Neural cell (in vitro differentiated cells): ENCODE measurements around the gene TESMIN. TPM values are rescaled to one million over a fixed set of nuclear protein-coding genes. Genes with fewer than 3 reads are reported as not detected.

ENCODE experiments used
- H2AFZ ChIP-seq: fragments of 200-600, 300-800 bp; sonication (generic), shearing (Covaris generic); 2 replicates; pipeline ENCODE4 v1.6.0; 2014; ENCODE audit warnings: low read depth, mild to moderate bottlenecking, antibody characterized with exemption, low read length, moderate library complexity
- H3F3A ChIP-seq: fragments of 200-600 bp; shearing (Covaris generic); 2 replicates; pipeline ENCODE4 v1.6.1; 2016; ENCODE audit warnings: mild to moderate bottlenecking, moderate library complexity, mixed read lengths, antibody characterized with exemption, low read length; ENCODE audit not compliant: insufficient read depth, poor library complexity, severe bottlenecking
- H3K27ac ChIP-seq: fragments of 200-600, 300-800 bp; sonication (generic), shearing (Covaris generic); 2 replicates; pipeline ENCODE4 v1.5.1; 2014; ENCODE audit warnings: mild to moderate bottlenecking, low read length, moderate library complexity
- H3K27me3 ChIP-seq: fragments of 300-800, 200-600 bp; sonication (generic), shearing (Covaris generic); 2 replicates; pipeline ENCODE4 v1.6.0; 2014; ENCODE audit warnings: mild to moderate bottlenecking, low read depth, low read length, moderate library complexity; ENCODE audit not compliant: insufficient read depth
- H3K36me3 ChIP-seq: fragments of 300-800, 200-600 bp; sonication (generic), shearing (Covaris generic); 2 replicates; pipeline ENCODE4 v1.5.1; 2014; ENCODE audit warnings: mild to moderate bottlenecking, antibody characterized with exemption, low read length, moderate library complexity; ENCODE audit not compliant: insufficient read depth
- H3K4me2 ChIP-seq: fragments of 300-800, 200-600 bp; sonication (generic), shearing (Covaris generic); 2 replicates; pipeline ENCODE4 v1.6.0; 2014; ENCODE audit warnings: mild to moderate bottlenecking, low read length
- H3K4me3 ChIP-seq: fragments of 300-800, 200-600 bp; sonication (generic), shearing (Covaris generic); 2 replicates; pipeline ENCODE4 v1.5.1; 2014; ENCODE audit warnings: mild to moderate bottlenecking, low read length, moderate library complexity
- H3K79me2 ChIP-seq: fragments of 200-600 bp; shearing (Covaris generic); replicated peaks from 2 replicates; pipeline ENCODE4 v1.6.0; 2014; ENCODE audit warnings: mild to moderate bottlenecking, low read length, moderate library complexity; ENCODE audit not compliant: insufficient read depth
- H3K9ac ChIP-seq: fragments of 300-800, 200-600 bp; sonication (generic), shearing (Covaris generic); 2 replicates; pipeline ENCODE4 v1.6.1; 2016; ENCODE audit warnings: mild to moderate bottlenecking, low read length, mixed read lengths
- H3K9me2 ChIP-seq: fragments of 200-600 bp; shearing (Covaris generic); 2 replicates; pipeline ENCODE4 v1.6.1; 2016; ENCODE audit warnings: mild to moderate bottlenecking, low read length, mixed read lengths; ENCODE audit not compliant: insufficient read depth
- H3K9me3 ChIP-seq: fragments of 200-600, 300-800 bp; sonication (generic), shearing (Covaris generic); 2 replicates; pipeline ENCODE4 v1.6.1; 2016; ENCODE audit warnings: mild to moderate bottlenecking, mixed run types, low read length, moderate library complexity, mixed read lengths
- H4K20me1 ChIP-seq: fragments of 200-600 bp; shearing (Covaris generic); 2 replicates; pipeline ENCODE4 v1.6.1; 2016; ENCODE audit warnings: mild to moderate bottlenecking, mixed run types; ENCODE audit not compliant: insufficient read depth
- CTCF ChIP-seq: fragments of 450-650 bp; IDR thresholded peaks from 2 replicates; pipeline ENCODE4 v1.5.1; 2014; ENCODE audit warnings: antibody characterized with exemption, mild to moderate bottlenecking, moderate library complexity; ENCODE audit not compliant: poor library complexity, severe bottlenecking
- EP300 ChIP-seq: fragments of 450-650 bp; conservative IDR thresholded peaks from 2 replicates; pipeline ENCODE4 v1.6.1; 2014; ENCODE audit warnings: antibody characterized with exemption, mild to moderate bottlenecking, moderate library complexity; ENCODE audit not compliant: poor library complexity, severe bottlenecking
- EZH2 ChIP-seq: fragments of 200-600, 300-800 bp; shearing (Covaris generic), sonication (generic); IDR thresholded peaks from 2 replicates; pipeline ENCODE4 v1.6.1; 2014; ENCODE audit warnings: antibody characterized with exemption, low read length, borderline replicate concordance, mild to moderate bottlenecking; ENCODE audit not compliant: insufficient read depth, poor library complexity, severe bottlenecking
- MXI1 ChIP-seq: fragments of 450-650 bp; conservative IDR thresholded peaks from 2 replicates; pipeline ENCODE4 v1.6.1; 2014; ENCODE audit warnings: antibody characterized with exemption, mild to moderate bottlenecking; ENCODE audit not compliant: poor library complexity, severe bottlenecking
- POLR2AphosphoS5 ChIP-seq: IDR thresholded peaks from 2 replicates; pipeline ENCODE4 v1.6.1; 2012
- RAD21 ChIP-seq: fragments of 450-650 bp; conservative IDR thresholded peaks from 2 replicates; pipeline ENCODE4 v1.6.1; 2014; ENCODE audit warnings: antibody characterized with exemption, mild to moderate bottlenecking, moderate library complexity
- SMC3 ChIP-seq: fragments of 450-650 bp; conservative IDR thresholded peaks from 2 replicates; pipeline ENCODE4 v1.6.1; 2014; ENCODE audit warnings: antibody characterized with exemption, mild to moderate bottlenecking, moderate library complexity; ENCODE audit not compliant: poor library complexity
- TAF1 ChIP-seq: IDR thresholded peaks from 2 replicates; pipeline ENCODE4 v1.6.1; 2012; ENCODE audit warnings: low read depth
- polyA plus RNA-seq: library from polyadenylated mRNA; depleted of rRNA; stranded (reverse); fragments of >200 nt; gene quantifications from 2 replicates; pipeline ENCODE4 v1.2.3, GENCODE V29; 2014
- TF ChIP-seq, protein P1 (sequence below): IDR thresholded peaks from 2 replicates; pipeline ENCODE4 v1.6.1; 2012; ENCODE audit warnings: borderline replicate concordance

Gene TESMIN
- polyA plus RNA-seq, 1 donor from 2014 or later: not detected

GRCh38 chr11:68692115-68692514 lies 59.2 kb downstream of the TESMIN start:
- TF ChIP-seq EP300: no peak
- TF ChIP-seq CTCF: no peak
- no peak for TF ChIP-seq MXI1
- TF ChIP-seq SMC3: no peak
- no peak for TF ChIP-seq RAD21
- TF ChIP-seq POLR2AphosphoS5: no peak
- TF ChIP-seq TAF1: no peak
- TF ChIP-seq, protein P1, sequence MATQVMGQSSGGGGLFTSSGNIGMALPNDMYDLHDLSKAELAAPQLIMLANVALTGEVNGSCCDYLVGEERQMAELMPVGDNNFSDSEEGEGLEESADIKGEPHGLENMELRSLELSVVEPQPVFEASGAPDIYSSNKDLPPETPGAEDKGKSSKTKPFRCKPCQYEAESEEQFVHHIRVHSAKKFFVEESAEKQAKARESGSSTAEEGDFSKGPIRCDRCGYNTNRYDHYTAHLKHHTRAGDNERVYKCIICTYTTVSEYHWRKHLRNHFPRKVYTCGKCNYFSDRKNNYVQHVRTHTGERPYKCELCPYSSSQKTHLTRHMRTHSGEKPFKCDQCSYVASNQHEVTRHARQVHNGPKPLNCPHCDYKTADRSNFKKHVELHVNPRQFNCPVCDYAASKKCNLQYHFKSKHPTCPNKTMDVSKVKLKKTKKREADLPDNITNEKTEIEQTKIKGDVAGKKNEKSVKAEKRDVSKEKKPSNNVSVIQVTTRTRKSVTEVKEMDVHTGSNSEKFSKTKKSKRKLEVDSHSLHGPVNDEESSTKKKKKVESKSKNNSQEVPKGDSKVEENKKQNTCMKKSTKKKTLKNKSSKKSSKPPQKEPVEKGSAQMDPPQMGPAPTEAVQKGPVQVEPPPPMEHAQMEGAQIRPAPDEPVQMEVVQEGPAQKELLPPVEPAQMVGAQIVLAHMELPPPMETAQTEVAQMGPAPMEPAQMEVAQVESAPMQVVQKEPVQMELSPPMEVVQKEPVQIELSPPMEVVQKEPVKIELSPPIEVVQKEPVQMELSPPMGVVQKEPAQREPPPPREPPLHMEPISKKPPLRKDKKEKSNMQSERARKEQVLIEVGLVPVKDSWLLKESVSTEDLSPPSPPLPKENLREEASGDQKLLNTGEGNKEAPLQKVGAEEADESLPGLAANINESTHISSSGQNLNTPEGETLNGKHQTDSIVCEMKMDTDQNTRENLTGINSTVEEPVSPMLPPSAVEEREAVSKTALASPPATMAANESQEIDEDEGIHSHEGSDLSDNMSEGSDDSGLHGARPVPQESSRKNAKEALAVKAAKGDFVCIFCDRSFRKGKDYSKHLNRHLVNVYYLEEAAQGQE: no peak
- no peak for TF ChIP-seq EZH2

GRCh38 chr11:68691402-68691784 lies 59.9 kb downstream of the TESMIN start:
- Histone ChIP-seq H3K9me2 (no peaks in the 10 kb centered on the region), H3K27ac (no peak overlapping the region), H2AFZ (no peak overlapping the region), H3K9me3 (no peaks in the 10 kb centered on the region), H3K4me2 (no peak overlapping the region), H3K9ac (no peak overlapping the region), H3K4me3 (no peak overlapping the region), H3K79me2 (no peaks in the 10 kb centered on the region), H4K20me1 (no peaks in the 10 kb centered on the region), H3K36me3 (no peaks in the 10 kb centered on the region), H3F3A (no peaks in the 10 kb centered on the region), H3K27me3 (peaks cover 12% of the 10 kb centered on the region)
- TF ChIP-seq, protein P1: no peak
- TF ChIP-seq SMC3 (no peak), CTCF (no peak), EP300 (no peak), EZH2 (no peak), MXI1 (no peak), POLR2AphosphoS5 (no peak)

More at GRCh38 chr11:68692115-68692514, 59.2 kb downstream of the TESMIN start:
- peaks cover 5% of the 10 kb centered on the region for H3K27me3 ChIP-seq
- H3K27ac ChIP-seq: no peak overlapping the region
- no peak overlapping the region for H3K4me3 ChIP-seq
- no peaks in the 10 kb centered on the region for H3K36me3 ChIP-seq
- H4K20me1 ChIP-seq: no peaks in the 10 kb centered on the region
- H2AFZ ChIP-seq: no peak overlapping the region
- no peaks in the 10 kb centered on the region for H3K79me2 ChIP-seq
- no peak overlapping the region for H3K4me2 ChIP-seq
- H3K9me2 ChIP-seq: no peaks in the 10 kb centered on the region
- H3K9ac ChIP-seq: no peak overlapping the region
- no peaks in the 10 kb centered on the region for H3F3A ChIP-seq
- no peaks in the 10 kb centered on the region for H3K9me3 ChIP-seq
